GM19025 (cell line): ENCODE measurements around the gene DISC1.

Experiments used
- ATAC-seq: cut with Tn5 transposase; IDR thresholded peaks from one replicate; pipeline ENCODE4 v1.9.1; 2021; ENCODE audit warnings: mild to moderate bottlenecking, low read depth, moderate library complexity; ENCODE audit not compliant: unreplicated experiment

The DISC1 gene

DNA sequence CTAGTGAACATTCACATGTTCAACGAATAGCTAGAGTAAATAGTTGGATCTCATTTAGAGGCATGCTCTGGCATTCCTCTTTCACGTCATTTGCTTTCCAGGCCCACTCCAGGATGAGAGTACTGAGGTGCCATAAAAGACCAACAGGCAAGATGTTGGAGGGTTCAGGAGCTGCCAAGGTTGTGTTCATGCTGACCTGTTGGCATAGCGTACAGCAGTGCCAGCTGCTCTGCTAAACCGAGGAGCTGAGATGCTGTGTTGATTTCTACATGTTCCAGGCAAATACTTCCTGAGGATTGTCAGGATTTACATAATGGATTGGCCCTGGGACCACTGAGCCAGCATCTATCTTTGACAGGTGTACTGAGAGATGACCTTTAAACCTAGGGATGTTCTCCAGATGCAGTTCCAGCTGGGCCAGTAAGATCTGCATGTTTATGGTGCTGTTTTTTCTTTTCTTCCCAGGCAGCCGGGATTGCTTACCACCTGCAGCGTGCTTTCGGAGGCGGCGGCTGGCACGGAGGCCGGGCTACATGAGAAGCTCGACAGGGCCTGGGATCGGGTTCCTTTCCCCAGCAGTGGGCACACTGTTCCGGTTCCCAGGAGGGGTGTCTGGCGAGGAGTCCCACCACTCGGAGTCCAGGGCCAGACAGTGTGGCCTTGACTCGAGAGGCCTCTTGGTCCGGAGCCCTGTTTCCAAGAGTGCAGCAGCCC, 66.9 kb downstream of the DISC1 start:
- no peak for ATAC-seq

DNA sequence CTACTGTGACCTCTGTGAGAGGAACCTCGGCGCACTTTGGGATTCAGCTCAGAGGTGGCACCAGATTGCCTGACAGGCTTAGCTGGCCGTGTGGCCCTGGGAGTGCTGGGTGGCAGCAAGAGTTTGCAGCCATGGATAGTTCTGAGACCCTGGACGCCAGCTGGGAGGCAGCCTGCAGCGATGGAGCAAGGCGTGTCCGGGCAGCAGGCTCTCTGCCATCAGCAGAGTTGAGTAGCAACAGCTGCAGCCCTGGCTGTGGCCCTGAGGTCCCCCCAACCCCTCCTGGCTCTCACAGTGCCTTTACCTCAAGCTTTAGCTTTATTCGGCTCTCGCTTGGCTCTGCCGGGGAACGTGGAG, 67.5 kb downstream of the DISC1 start:
- no peak for ATAC-seq

- ATAC-seq = no peak
Observed at GRCh38 chr1:231694465-231695077, 68.0 kb downstream of the DISC1 start.

DNA sequence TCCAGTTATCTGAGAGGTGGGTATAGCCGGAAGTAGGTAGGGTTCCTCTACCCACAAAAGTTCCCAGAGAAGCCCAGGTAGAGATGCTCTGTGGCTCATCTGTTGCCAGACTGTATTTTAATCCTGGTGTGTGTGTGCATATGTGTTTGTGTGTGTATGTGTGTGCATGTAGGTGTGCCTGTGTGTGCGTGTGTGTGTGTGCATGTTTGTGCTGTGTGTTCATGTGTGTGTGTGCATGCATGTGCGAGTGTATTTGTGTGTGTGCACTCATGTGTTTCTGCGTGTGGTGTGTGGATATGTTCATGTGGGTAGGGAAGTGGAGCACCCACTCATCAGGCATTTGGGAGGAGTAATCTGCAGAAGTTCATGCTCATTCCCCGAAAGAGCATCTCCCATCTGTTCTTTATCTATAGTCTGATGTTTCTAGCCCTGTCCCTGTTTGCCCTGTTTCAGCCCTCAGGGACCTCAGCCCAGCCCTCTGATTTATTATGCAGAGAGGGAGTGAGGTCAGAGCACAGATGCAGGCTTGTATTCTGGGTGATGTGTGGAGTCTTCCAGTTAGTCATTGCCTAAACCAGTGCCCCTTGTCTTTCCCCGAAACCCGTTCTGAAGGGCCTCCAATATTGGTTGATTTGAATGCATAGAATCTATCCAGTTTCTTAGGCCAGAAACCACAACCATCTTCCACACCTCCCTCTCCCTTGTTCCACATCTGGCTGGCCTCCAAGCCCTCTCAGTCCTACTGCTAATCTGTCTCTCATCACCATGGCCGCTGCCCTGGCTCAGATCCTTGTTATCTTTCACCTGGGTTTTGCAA, 69.1 kb downstream of the DISC1 start:
- no peak for ATAC-seq

DNA sequence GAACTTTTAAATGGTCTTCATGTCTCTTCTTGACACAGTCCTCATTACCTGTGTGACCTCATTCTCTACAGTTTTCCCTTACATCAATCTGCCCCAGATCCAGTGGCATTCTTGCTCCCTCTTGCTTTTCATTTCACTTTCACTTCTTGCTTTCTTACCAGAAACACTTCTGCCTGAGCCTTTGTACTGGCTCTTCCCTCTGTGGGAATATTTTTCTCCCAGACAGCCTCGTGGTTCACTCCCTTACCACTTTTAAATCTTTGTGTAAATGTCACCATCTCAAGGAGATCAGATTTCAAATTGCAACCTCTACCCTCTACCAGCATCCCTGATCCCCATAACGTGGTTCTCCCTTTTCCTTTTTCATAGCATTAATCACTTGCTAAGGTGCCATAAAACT, 73.2 kb downstream of the DISC1 start:
- ATAC-seq = no peak

DNA sequence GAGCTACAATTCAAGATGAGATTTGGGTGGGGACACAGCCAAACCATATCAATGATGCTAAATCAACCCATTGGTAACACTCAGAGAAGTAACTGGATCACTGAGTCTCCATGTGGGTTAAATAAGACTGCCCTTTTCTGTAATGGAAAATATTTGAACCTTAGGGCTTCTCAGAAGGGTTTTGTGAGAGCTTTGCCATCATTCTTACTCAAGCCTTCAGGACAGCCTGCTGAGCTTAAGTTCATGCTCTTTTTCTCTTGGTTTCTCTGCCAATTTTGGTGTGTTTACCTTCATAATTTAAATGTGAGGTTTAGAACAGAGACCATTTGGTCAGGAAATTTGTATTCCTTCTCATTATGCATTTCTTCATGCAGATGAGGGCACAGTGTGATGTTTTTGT, 74.7 kb downstream of the DISC1 start:
- no peak for ATAC-seq

GRCh38 chr1:231702331-231702730, 75.7 kb downstream of the DISC1 start:
- ATAC-seq = no peak

DNA sequence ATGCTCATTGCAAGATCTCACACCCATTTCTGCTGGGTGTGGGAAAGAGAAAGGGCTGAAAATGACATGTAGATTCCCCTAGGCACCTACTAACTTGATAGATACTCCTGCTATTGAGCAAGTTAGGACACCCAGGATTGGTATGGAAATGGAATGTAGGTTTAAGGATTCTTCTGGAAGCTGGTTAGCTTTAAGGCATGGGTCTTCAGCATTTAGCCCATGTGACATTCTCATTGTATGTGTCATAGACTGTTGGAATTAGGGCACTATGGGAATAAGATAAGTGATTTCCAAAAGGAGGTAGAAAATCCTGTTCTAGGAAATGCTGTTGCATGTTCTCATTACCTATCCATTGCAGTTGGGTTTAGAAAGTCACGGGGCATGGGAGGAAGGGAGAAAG, 76.2 kb downstream of the DISC1 start:
- no peak for ATAC-seq

DNA sequence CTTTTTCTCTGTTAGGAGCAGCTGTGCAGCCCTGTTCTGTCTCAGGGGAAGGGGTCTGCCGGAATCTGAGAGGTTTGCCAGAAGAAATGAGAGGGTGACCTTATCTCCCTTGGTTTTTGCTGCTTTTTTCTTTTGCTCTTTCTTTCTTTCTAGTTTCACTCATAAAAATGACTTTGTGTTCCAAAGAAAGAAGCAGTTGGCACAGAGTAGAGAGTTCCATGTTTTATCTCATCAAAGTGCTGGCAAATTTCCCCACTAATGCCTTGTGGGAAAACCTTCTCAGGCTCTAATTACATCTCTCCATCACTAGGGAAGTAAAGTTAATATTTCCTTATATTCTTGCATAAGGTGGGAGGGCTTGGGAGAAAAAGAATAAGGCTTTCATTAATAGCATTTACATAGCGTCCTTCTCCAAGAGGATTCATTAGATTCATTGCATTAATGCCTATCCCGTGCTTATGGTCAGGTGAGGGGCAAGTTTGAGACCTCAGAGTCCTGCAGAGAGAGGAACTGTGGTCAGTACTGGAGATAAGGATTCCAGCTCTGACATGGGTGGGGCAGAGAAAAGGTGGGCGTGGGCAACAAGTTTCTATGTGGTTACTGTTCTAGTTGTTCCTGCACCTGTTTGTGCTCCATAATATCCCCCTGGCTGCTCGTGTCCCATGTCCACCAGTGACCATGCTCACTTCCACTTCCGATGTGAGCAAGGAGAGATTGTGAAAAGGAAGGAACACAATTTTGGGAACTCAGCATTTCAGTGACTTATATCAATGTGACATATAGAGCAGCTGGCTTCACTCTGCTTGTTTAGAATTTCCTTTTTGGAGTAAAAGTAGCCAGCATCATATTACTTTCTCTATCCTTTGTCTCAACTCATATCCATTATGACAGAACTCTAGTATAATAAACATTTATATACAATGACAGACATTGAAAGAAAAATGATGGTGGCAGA, 79.5 kb downstream of the DISC1 start:
- ATAC-seq = no peak

DNA sequence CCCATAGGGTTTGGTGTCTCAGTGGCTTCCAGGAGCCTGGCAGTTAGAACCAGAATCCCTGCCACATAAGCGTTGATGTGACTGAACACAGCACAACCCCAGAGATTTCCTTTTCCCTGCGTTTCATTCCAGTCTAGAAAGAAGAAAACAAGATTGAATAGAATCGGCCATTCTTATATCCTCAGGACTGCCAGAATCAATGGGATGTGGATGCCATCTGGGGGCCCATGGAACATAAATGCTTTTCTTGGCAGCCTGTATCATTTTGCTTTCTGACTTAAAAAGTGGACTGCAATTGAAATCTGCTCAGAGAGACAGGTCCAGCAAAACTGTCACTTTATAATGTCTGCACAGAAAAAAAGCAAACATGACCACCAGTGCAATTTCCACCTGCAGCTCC, 80.3 kb downstream of the DISC1 start:
- ATAC-seq = no peak

DNA sequence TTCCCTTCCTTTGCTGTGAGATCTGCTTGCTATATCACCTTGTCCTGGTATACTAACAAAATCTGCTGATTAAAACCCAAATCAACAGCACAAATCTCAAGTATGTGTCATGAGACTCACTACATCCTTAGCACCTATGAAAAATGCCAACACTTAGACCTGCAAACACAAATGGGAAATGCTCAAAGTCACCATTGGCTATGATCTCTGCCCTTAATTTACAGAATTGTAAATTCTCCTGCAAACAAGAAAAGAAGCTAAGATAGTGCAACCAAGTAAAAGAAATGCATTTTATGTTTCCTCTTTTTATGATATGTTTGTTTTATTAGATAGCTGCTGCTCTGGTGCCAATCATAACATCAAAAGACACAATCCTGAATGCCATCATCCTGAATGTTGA, 80.8 kb downstream of the DISC1 start:
- no peak for ATAC-seq

GRCh38 chr1:231708394-231708793, 81.8 kb downstream of the DISC1 start:
- ATAC-seq = no peak

DNA sequence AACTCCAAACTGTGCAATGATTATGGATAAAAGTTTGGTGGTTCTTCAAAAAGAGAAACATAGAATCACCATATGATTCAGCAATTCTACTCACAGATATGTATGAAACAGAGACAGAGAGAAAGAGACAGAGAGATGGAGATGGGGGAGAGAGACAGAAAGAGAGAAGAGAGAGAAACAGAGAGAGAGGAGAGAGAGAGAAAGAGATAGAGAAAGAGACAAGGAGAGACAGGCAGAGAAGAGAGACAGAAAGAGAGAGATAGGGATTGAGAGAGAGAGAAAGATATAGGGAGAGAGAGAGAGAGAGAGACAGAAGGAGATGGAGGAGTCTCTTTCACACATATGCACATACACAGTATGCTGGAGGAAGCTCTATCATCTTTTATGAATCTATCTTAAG, 87.8 kb downstream of the DISC1 start:
- no peak for ATAC-seq

DNA sequence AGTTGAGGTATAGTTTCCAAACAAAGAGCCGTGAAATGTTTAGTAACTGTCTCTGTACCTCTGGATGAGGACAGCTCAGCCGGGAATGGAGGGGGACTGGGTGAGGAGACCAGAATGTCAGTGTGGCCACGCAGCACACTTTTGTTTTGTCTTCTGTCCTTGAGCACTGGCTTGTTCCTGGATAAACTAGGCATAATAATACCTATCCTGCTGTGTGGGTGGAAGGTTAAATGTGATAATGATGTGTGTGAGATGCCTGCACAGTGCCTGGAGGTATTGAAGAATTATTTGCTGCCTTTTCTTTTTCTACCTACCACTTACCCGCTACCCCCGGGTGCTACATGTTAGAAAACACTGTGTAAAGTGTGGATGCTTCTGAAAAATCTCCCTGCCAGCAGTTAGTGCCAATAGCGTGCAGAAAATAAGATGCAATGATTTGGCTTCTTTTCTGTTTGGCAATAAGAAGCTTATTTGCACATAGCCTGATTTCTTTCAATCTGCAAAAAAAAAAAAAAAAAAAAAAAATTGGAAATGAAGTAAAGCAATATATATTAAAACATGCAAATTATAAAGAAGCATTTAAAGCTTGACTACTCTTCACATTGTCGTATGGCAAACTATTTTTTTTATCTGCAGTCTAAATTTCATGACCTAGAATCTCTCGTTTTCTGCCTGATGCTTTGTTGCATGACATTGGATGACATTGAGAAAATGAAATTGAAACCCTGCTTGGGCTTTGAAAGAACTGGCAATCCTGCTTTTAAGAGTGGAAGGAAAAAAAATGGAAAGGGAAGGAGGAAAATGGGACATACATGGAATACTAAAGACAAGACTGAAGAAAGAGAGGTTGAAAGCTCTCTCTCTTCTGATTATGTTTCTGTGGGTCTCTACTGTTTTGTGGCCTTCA, 89.5 kb downstream of the DISC1 start:
- ATAC-seq = no peak

GRCh38 chr1:231716879-231717278, 90.3 kb downstream of the DISC1 start:
- no peak for ATAC-seq

- ATAC-seq = no peak
Observed at GRCh38 chr1:231719485-231720183, 93.0 kb downstream of the DISC1 start.

GRCh38 chr1:231720652-231721325, 94.2 kb downstream of the DISC1 start:
- no peak for ATAC-seq

- no peak for ATAC-seq
Observed at GRCh38 chr1:231721436-231721835, 94.8 kb downstream of the DISC1 start.
